HEK293 (cell line): ENCODE data around the gene COL9A3.

Experiments used
- CTCF ChIA-PET: fragments of 350-600 bp; formaldehyde crosslinking; extraction: SDS; loops from one replicate; lab custom pipeline; 2021; ENCODE audit warnings: antibody characterized with exemption; lab: Yijun Ruan, JAX
- POLR2A ChIA-PET: fragments of 300-600 bp; formaldehyde crosslinking; extraction: SDS; loops from one replicate; lab custom pipeline; 2020; ENCODE audit warnings: antibody characterized with exemption, inconsistent platforms; lab: Yijun Ruan, JAX
- H3K27ac ChIP-seq: fragments of 200-500 bp; sonication (Bioruptor generic); 2 replicates; pipeline ENCODE4 v1.5.1; 2014; ENCODE audit warnings: low read depth, low read length, control low read depth, inconsistent platforms; ENCODE audit errors: extremely low read depth
- H3K36me3 ChIP-seq, 2 experiments: fragments of 200-500 bp in 1 of 2; sonication (Bioruptor generic) in 1 of 2; 1 replicate in 1 of 2; 2 replicates in 1 of 2; pipeline ENCODE4 v1.5.1; 2014 to 2017; ENCODE audit warnings: inconsistent platforms in 2 of 2, low read length in 2 of 2; ENCODE audit not compliant: control insufficient read depth in 2 of 2, insufficient read depth in 1 of 2
- H3K4me1 ChIP-seq: fragments of 200-500 bp; sonication (Bioruptor generic); 2 replicates; pipeline ENCODE4 v1.5.1; 2014; ENCODE audit warnings: mild to moderate bottlenecking, low read length, inconsistent platforms; ENCODE audit not compliant: control insufficient read depth, insufficient read depth
- H3K4me3 ChIP-seq: 2 replicates; pipeline ENCODE4 v1.5.1; 2011; ENCODE audit warnings: low read depth, mild to moderate bottlenecking, control low read depth, low read length, moderate library complexity
- H3K9me3 ChIP-seq: fragments of 200-500 bp; sonication (Bioruptor generic); 2 replicates; pipeline ENCODE4 v1.5.1; 2014; ENCODE audit warnings: low read depth, low read length, inconsistent platforms; ENCODE audit not compliant: control insufficient read depth, insufficient read depth
- GLIS2 ChIP-seq: fragments of 450-650 bp; formaldehyde crosslinking; IDR thresholded peaks from 2 replicates; pipeline ENCODE4 v1.5.1; 2016; ENCODE audit warnings: missing biosample characterization, missing genetic modification characterization
- IKZF3 ChIP-seq: fragments of 450-650 bp; IDR thresholded peaks from 2 replicates; pipeline ENCODE4 v1.5.0; 2018; ENCODE audit warnings: missing biosample characterization, mild to moderate bottlenecking, missing genetic modification characterization, moderate library complexity
- KLF1 ChIP-seq: fragments of 450-650 bp; formaldehyde crosslinking; IDR thresholded peaks from 2 replicates; pipeline ENCODE4 v1.5.1; 2016; ENCODE audit warnings: missing biosample characterization, missing genetic modification characterization
- KLF16 ChIP-seq: fragments of 450-650 bp; formaldehyde crosslinking; IDR thresholded peaks from 2 replicates; pipeline ENCODE4 v1.5.1; 2017; ENCODE audit warnings: missing biosample characterization, missing genetic modification characterization
- KLF8 ChIP-seq: fragments of 450-650 bp; formaldehyde crosslinking; IDR thresholded peaks from 2 replicates; pipeline ENCODE4 v1.5.1; 2016; ENCODE audit warnings: missing biosample characterization, missing genetic modification characterization
- REPIN1 ChIP-seq: fragments of 450-650 bp; formaldehyde crosslinking; IDR thresholded peaks from 2 replicates; pipeline ENCODE4 v1.5.1; 2017; ENCODE audit warnings: missing biosample characterization, missing genetic modification characterization, low read depth
- SCRT1 ChIP-seq: fragments of 450-650 bp; formaldehyde crosslinking; IDR thresholded peaks from 2 replicates; pipeline ENCODE4 v1.5.1; 2016; ENCODE audit warnings: missing biosample characterization, missing genetic modification characterization, borderline replicate concordance
- SP2 ChIP-seq: fragments of 450-650 bp; formaldehyde crosslinking; IDR thresholded peaks from 2 replicates; pipeline ENCODE4 v1.5.1; 2016; ENCODE audit warnings: missing biosample characterization, missing genetic modification characterization
- SP3 ChIP-seq: fragments of 450-650 bp; formaldehyde crosslinking; IDR thresholded peaks from 2 replicates; pipeline ENCODE4 v1.5.1; 2016; ENCODE audit warnings: missing biosample characterization, missing genetic modification characterization
- ZBTB17 ChIP-seq: fragments of 450-650 bp; formaldehyde crosslinking; IDR thresholded peaks from 2 replicates; pipeline ENCODE4 v1.5.1; 2016; ENCODE audit warnings: missing biosample characterization, missing genetic modification characterization
- ZBTB20 ChIP-seq: fragments of 450-650 bp; formaldehyde crosslinking; IDR thresholded peaks from 2 replicates; pipeline ENCODE4 v1.5.1; 2016; ENCODE audit warnings: missing biosample characterization, missing genetic modification characterization
- ZFP37 ChIP-seq: fragments of 450-650 bp; formaldehyde crosslinking; IDR thresholded peaks from 2 replicates; pipeline ENCODE4 v1.5.1; 2016; ENCODE audit warnings: missing biosample characterization, missing genetic modification characterization
- ZFP69B ChIP-seq: fragments of 450-650 bp; formaldehyde crosslinking; IDR thresholded peaks from 2 replicates; pipeline ENCODE4 v1.5.1; 2016; ENCODE audit warnings: missing biosample characterization, missing genetic modification characterization
- ZNF112 ChIP-seq: fragments of 450-650 bp; formaldehyde crosslinking; IDR thresholded peaks from 2 replicates; pipeline ENCODE4 v1.5.0; 2017; ENCODE audit warnings: missing biosample characterization, missing genetic modification characterization
- ZNF214 ChIP-seq: fragments of 450-650 bp; formaldehyde crosslinking; IDR thresholded peaks from 2 replicates; pipeline ENCODE4 v1.5.1; 2017; ENCODE audit warnings: missing biosample characterization, mild to moderate bottlenecking, missing genetic modification characterization, borderline replicate concordance
- ZNF248 ChIP-seq: fragments of 450-650 bp; formaldehyde crosslinking; IDR thresholded peaks from 2 replicates; pipeline ENCODE4 v1.5.1; 2017; ENCODE audit warnings: missing biosample characterization, missing genetic modification characterization
- ZNF266 ChIP-seq: fragments of 450-650 bp; formaldehyde crosslinking; IDR thresholded peaks from 2 replicates; pipeline ENCODE4 v1.5.1; 2016; ENCODE audit warnings: missing biosample characterization, missing genetic modification characterization, low read depth
- ZNF311 ChIP-seq: fragments of 450-650 bp; formaldehyde crosslinking; IDR thresholded peaks from 2 replicates; pipeline ENCODE4 v1.5.1; 2017; ENCODE audit warnings: missing biosample characterization, missing genetic modification characterization, borderline replicate concordance
- ZNF335 ChIP-seq: fragments of 450-650 bp; formaldehyde crosslinking; conservative IDR thresholded peaks from 2 replicates; pipeline ENCODE4 v1.5.1; 2016; ENCODE audit warnings: missing biosample characterization, missing genetic modification characterization
- ZNF341 ChIP-seq: fragments of 450-650 bp; formaldehyde crosslinking; IDR thresholded peaks from 2 replicates; pipeline ENCODE4; 2016; ENCODE audit warnings: low read depth, missing biosample characterization, missing genetic modification characterization
- ZNF404 ChIP-seq: fragments of 450-650 bp; formaldehyde crosslinking; IDR thresholded peaks from 2 replicates; pipeline ENCODE4 v1.5.1; 2017; ENCODE audit warnings: missing biosample characterization, missing genetic modification characterization
- ZNF510 ChIP-seq: fragments of 450-650 bp; formaldehyde crosslinking; IDR thresholded peaks from 2 replicates; pipeline ENCODE4 v1.5.1; 2018; ENCODE audit warnings: mild to moderate bottlenecking, missing genetic modification characterization, missing biosample characterization; ENCODE audit not compliant: insufficient replicate concordance
- ZNF561 ChIP-seq: fragments of 450-650 bp; IDR thresholded peaks from 2 replicates; pipeline ENCODE4 v1.5.1; 2018; ENCODE audit warnings: missing biosample characterization, missing genetic modification characterization, borderline replicate concordance
- ZNF624 ChIP-seq: fragments of 450-650 bp; formaldehyde crosslinking; IDR thresholded peaks from 2 replicates; pipeline ENCODE4 v1.5.1; 2017; ENCODE audit warnings: missing biosample characterization, missing genetic modification characterization
- ZNF658 ChIP-seq: fragments of 450-650 bp; formaldehyde crosslinking; IDR thresholded peaks from 2 replicates; pipeline ENCODE4; 2016; ENCODE audit warnings: missing biosample characterization, missing genetic modification characterization
- ZNF701 ChIP-seq: fragments of 450-650 bp; formaldehyde crosslinking; IDR thresholded peaks from 2 replicates; pipeline ENCODE4 v1.5.1; 2016; ENCODE audit warnings: missing biosample characterization, missing genetic modification characterization
- ZNF768 ChIP-seq: fragments of 450-650 bp; formaldehyde crosslinking; IDR thresholded peaks from 2 replicates; pipeline ENCODE4 v1.5.1; 2018; ENCODE audit warnings: missing biosample characterization, mild to moderate bottlenecking, missing genetic modification characterization
- TF ChIP-seq, protein P1 (sequence below): fragments of 450-650 bp; formaldehyde crosslinking; IDR thresholded peaks from 2 replicates; pipeline ENCODE4 v1.5.1; 2016; ENCODE audit warnings: missing biosample characterization, missing genetic modification characterization, low read depth
- TF ChIP-seq, protein P2 (sequence below): fragments of 450-650 bp; formaldehyde crosslinking; optimal IDR thresholded peaks from 2 replicates; pipeline ENCODE3; 2016; ENCODE audit warnings: missing biosample characterization, mild to moderate bottlenecking, missing genetic modification characterization
- TF ChIP-seq, protein P3 (sequence below): fragments of 450-650 bp; formaldehyde crosslinking; IDR thresholded peaks from 2 replicates; pipeline ENCODE4 v1.5.1; 2016; ENCODE audit warnings: missing biosample characterization, missing genetic modification characterization
- TF ChIP-seq, protein P4 (sequence below): fragments of 450-650 bp; formaldehyde crosslinking; IDR thresholded peaks from 2 replicates; pipeline ENCODE4 v1.5.1; 2016; ENCODE audit warnings: missing biosample characterization, missing genetic modification characterization

COL9A3 gene

DNA sequence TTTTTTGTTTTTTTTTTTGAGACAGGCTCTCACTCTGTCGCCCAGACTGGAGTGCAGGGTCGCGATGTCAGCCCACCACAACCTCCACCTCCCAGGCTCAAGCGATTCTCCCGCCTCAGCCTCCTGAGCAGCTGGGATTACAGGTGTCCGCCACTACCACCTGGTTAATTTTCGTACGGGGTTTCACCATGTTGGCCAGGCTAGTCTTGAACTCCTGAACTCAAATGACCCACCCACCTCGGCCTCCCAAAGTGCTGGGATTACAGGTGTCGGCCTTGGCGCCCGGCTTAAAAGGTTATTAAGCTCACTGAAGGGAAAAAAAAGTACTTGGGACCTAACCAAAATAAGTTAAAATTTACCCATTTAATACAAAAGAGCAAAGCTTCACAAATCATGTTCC lies 42.9 kb downstream of the COL9A3 start:
- CTCF ChIA-PET: interaction anchor here (1.2 to 1.4 kb wide), 2 partner anchors 18 to 37 kb away, joined by 5 to 7 read pairs; no protein-coding TSS in a partner anchor
- TF ChIP-seq SCRT1 (tag by site-specific recombination) (peak; percentile 43; the same call in 1 of the 2 replicates), REPIN1 (no peak), ZNF311 (tag by site-specific recombination) (no peak), ZNF510 (tag by site-specific recombination) (no peak)
- TF ChIP-seq, protein P1, sequence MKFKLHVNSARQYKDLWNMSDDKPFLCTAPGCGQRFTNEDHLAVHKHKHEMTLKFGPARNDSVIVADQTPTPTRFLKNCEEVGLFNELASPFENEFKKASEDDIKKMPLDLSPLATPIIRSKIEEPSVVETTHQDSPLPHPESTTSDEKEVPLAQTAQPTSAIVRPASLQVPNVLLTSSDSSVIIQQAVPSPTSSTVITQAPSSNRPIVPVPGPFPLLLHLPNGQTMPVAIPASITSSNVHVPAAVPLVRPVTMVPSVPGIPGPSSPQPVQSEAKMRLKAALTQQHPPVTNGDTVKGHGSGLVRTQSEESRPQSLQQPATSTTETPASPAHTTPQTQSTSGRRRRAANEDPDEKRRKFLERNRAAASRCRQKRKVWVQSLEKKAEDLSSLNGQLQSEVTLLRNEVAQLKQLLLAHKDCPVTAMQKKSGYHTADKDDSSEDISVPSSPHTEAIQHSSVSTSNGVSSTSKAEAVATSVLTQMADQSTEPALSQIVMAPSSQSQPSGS (tag by site-specific recombination): no peak
- POLR2A ChIA-PET: no interaction called here
- H3K9me3 ChIP-seq: no peaks in the 10 kb centered on the region
- H3K36me3 ChIP-seq: peaks cover 9 to 42% of the 10 kb centered on the region in 2 experiments; a peak in 2 of 3 replicates
- H3K27ac ChIP-seq: no peak overlapping the region
- H3K4me1 ChIP-seq: no peaks in the 10 kb centered on the region
- H3K4me3 ChIP-seq: peak overlapping the region; percentile 61; the same call in 1 of the 2 replicates

DNA sequence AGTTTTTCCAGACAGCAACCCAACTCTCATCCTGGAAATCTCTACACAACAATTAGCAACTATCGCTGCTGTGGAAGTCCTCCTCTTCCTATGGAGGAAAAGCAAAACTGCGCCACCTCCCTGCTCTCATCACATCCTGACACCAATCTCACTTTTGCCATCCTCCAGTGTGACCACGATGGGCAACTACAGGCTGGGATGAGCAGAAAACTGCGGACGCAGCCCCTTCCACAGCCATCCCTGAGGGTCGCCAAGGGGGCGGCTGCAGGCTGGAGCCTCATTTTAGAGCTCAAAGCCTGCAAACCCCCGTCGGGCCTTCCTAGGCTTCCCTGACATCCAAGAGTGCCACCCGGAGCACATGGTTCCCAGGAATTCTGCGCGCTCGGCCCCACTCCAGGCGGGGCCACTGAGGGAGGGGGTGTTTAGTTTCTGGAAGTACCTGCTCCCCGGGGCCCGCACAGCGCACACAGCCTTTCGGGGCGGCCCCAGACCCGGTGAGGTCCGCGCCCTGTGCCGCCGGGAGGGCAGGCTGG lies 43.6 kb downstream of the COL9A3 start:
- Histone ChIP-seq H3K36me3 (peaks cover 1 to 34% of the 10 kb centered on the region in 2 experiments; a peak in 2 of 3 replicates), H3K4me1 (no peaks in the 10 kb centered on the region), H3K27ac (peak overlapping the region; percentile 74; the same call in 1 of the 2 replicates), H3K9me3 (no peaks in the 10 kb centered on the region), H3K4me3 (peak overlapping the region; percentile 61)
- POLR2A ChIA-PET: no interaction called here
- CTCF ChIA-PET: interaction anchor here (1.2 to 1.4 kb wide), 2 partner anchors 19 to 38 kb away, joined by 5 to 7 read pairs; no protein-coding TSS in a partner anchor
- TF ChIP-seq ZNF266 (tag by site-specific recombination) (no peak), ZNF335 (tag by site-specific recombination) (peak; percentile 26; the same call in 1 of the 2 replicates), ZFP37 (tag by site-specific recombination) (peak; percentile 64; the same call in 1 of the 2 replicates), ZNF658 (tag by site-specific recombination) (no peak), KLF8 (tag by site-specific recombination) (peak; percentile 28; the same call in 1 of the 2 replicates), ZNF701 (no peak), ZNF404 (tag by site-specific recombination) (no peak), IKZF3 (tag by site-specific recombination) (0 out of 2 replicates have a peak, but pooled peaks have one; percentile 23), ZFP69B (peak; percentile 38; the same call in 1 of the 2 replicates), KLF16 (tag by site-specific recombination) (0 out of 2 replicates have a peak, but pooled peaks have one; percentile 27), ZNF248 (tag by site-specific recombination) (no peak), ZNF768 (tag by site-specific recombination) (no peak), ZNF112 (tag by site-specific recombination) (no peak), ZBTB20 (tag by site-specific recombination) (peak; percentile 89), ZNF341 (tag by site-specific recombination) (0 out of 2 replicates have a peak, but pooled peaks have one; percentile 24), ZNF624 (tag by site-specific recombination) (no peak), GLIS2 (tag by site-specific recombination) (peak; percentile 40), SP3 (tag by site-specific recombination) (peak; percentile 65), ZBTB17 (tag by site-specific recombination) (peak; percentile 30; the same call in 1 of the 2 replicates), KLF1 (no peak), ZNF561 (tag by site-specific recombination) (peak; percentile 69; the same call in 1 of the 2 replicates), REPIN1 (no peak), SP2 (tag by site-specific recombination) (peak; percentile 37), ZNF214 (tag by site-specific recombination) (no peak)
- TF ChIP-seq, protein P2, sequence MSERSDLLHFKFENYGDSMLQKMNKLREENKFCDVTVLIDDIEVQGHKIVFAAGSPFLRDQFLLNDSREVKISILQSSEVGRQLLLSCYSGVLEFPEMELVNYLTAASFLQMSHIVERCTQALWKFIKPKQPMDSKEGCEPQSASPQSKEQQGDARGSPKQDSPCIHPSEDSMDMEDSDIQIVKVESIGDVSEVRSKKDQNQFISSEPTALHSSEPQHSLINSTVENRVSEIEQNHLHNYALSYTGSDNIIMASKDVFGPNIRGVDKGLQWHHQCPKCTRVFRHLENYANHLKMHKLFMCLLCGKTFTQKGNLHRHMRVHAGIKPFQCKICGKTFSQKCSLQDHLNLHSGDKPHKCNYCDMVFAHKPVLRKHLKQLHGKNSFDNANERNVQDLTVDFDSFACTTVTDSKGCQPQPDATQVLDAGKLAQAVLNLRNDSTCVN (tag by site-specific recombination): peak; percentile 61
- TF ChIP-seq, protein P3, sequence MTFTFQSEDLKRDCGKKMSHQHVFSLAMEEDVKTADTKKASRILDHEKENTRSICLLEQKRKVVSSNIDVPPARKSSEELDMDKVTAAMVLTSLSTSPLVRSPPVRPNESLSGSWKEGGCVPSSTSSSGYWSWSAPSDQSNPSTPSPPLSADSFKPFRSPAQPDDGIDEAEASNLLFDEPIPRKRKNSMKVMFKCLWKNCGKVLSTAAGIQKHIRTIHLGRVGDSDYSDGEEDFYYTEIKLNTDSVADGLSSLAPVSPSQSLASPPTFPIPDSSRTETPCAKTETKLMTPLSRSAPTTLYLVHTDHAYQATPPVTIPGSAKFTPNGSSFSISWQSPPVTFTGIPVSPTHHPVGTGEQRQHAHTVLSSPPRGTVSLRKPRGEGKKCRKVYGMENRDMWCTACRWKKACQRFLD (tag by site-specific recombination): no peak
- TF ChIP-seq, protein P4, sequence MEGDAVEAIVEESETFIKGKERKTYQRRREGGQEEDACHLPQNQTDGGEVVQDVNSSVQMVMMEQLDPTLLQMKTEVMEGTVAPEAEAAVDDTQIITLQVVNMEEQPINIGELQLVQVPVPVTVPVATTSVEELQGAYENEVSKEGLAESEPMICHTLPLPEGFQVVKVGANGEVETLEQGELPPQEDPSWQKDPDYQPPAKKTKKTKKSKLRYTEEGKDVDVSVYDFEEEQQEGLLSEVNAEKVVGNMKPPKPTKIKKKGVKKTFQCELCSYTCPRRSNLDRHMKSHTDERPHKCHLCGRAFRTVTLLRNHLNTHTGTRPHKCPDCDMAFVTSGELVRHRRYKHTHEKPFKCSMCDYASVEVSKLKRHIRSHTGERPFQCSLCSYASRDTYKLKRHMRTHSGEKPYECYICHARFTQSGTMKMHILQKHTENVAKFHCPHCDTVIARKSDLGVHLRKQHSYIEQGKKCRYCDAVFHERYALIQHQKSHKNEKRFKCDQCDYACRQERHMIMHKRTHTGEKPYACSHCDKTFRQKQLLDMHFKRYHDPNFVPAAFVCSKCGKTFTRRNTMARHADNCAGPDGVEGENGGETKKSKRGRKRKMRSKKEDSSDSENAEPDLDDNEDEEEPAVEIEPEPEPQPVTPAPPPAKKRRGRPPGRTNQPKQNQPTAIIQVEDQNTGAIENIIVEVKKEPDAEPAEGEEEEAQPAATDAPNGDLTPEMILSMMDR (tag by site-specific recombination): peak; percentile 80
